Gastrocnemius medialis (tissue), 4 donors: ENCODE results near the gene MRPS2. TPM values are rescaled to one million over a fixed set of nuclear protein-coding genes. Genes with fewer than 3 reads are reported as not detected.

ENCODE experiments used
- ATAC-seq, 2 donors: fragments of 150-250 bp; one replicate each; pipeline ENCODE4 v1.9.1; 2016
- DNase-seq, 2 donors: peaks; one replicate each; pipeline ENCODE4 v3.0.0-alpha.2; 2019
- H3K27ac ChIP-seq, 4 donors: fragments of 200-600 bp; sonication (generic); 1 replicate in 1 of 4; 2 replicates in 3 of 4; pipeline ENCODE4 v1.5.1; 2016 to 2018; ENCODE audit warnings: mild to moderate bottlenecking in 2 of 4, moderate library complexity in 1 of 4
- H3K27me3 ChIP-seq, 3 donors: fragments of 200-600 bp; sonication (generic) in 2 of 3; 1 replicate in 1 of 3; 2 replicates in 2 of 3; pipeline versions ENCODE4 v1.5.1 to v1.6.0; 2016 to 2019; ENCODE audit warnings: mild to moderate bottlenecking in 1 of 3, moderate library complexity in 1 of 3
- H3K36me3 ChIP-seq, 2 donors: fragments of 200-600 bp; sonication (generic) in 1 of 2; one replicate each; pipeline ENCODE4 v1.5.1; 2017 to 2018
- H3K4me1 ChIP-seq, 2 donors: fragments of 200-600 bp; sonication (generic) in 1 of 2; one replicate each; pipeline ENCODE4 v1.5.1; 2016 to 2017; ENCODE audit warnings: mild to moderate bottlenecking in 2 of 2
- H3K4me3 ChIP-seq, 4 donors: fragments of 200-600 bp; sonication (generic) in 3 of 4; 1 replicate in 1 of 4; 2 replicates in 3 of 4; pipeline ENCODE4 v1.5.1; 2016 to 2019; ENCODE audit warnings: mild to moderate bottlenecking in 2 of 4
- H3K9me3 ChIP-seq, 3 donors: fragments of 200-600 bp; sonication (generic) in 2 of 3; 1 replicate in 1 of 3; 2 replicates in 2 of 3; pipeline ENCODE4 v1.5.1; 2016 to 2019
- POLR2A ChIP-seq, 2 donors: fragments of 450-650 bp; IDR thresholded peaks; one replicate each; pipeline ENCODE4 v1.6.1; 2017; ENCODE audit warnings: antibody characterized with exemption in 2 of 2, mild to moderate bottlenecking in 2 of 2, moderate library complexity in 2 of 2
- in situ Hi-C, 4 donors: fragments of 200-750 bp; cut with MboI; loops; one replicate each; pipeline versions ENCODE4 v1.15.0 to v1.8.0; 2017; ENCODE audit warnings: low sequenced_read_pairs in 4 of 4
- intact Hi-C: fragments of 100-400 bp; cut with DNase I; formaldehyde crosslinking; loops from one replicate; pipeline ENCODE4 v1.15.1; 2023; ENCODE audit warnings: low total_unique reads
- total RNA-seq, 4 donors: library from RNA; depleted of rRNA; stranded (reverse); fragments of >200 nt; gene quantifications; one replicate each; pipeline versions ENCODE4 v1.1.0 to v1.2.3, GENCODE V29; 2016
- TF ChIP-seq, protein P1 (sequence below), 5 experiments: fragments of 450-650 bp in 3 of 5; fragments of 200-600 bp in 2 of 5; sonication (generic) in 2 of 5; IDR thresholded peaks in 4 of 5; conservative IDR thresholded peaks in 1 of 5; 1 replicate in 4 of 5; 2 replicates in 1 of 5; pipeline ENCODE4 v1.5.1; 2016 to 2019; ENCODE audit warnings: antibody characterized with exemption in 5 of 5, mild to moderate bottlenecking in 3 of 5, moderate library complexity in 3 of 5

MRPS2 gene
- total RNA-seq, 4 donors from 2014 or later: 48.8 to 108 (median 69.5) TPM

DNA sequence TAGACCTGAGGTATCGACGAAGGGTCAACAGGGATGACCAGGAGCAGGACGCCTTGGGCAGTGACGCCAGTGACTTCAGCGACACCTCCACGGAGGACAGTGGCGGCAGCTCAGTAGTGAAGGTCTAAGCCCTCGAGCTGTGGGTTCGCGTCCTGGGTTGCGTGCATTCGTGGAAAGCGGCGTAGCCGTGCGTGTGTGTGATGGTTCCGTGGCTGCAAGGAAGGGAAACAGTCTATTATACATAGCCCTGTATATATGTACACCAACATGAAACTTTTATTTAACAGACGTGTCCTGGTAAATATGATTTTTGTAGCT is 12.5 kb upstream of the MRPS2 start:
- intact Hi-C loops (no loop called here), in situ Hi-C loops (no loop called here)
- TF ChIP-seq, protein P1, sequence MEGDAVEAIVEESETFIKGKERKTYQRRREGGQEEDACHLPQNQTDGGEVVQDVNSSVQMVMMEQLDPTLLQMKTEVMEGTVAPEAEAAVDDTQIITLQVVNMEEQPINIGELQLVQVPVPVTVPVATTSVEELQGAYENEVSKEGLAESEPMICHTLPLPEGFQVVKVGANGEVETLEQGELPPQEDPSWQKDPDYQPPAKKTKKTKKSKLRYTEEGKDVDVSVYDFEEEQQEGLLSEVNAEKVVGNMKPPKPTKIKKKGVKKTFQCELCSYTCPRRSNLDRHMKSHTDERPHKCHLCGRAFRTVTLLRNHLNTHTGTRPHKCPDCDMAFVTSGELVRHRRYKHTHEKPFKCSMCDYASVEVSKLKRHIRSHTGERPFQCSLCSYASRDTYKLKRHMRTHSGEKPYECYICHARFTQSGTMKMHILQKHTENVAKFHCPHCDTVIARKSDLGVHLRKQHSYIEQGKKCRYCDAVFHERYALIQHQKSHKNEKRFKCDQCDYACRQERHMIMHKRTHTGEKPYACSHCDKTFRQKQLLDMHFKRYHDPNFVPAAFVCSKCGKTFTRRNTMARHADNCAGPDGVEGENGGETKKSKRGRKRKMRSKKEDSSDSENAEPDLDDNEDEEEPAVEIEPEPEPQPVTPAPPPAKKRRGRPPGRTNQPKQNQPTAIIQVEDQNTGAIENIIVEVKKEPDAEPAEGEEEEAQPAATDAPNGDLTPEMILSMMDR (IDR thresholded peaks at IDR 0.05 in 4 of 5, conservative IDR thresholded peaks at IDR 0.05 in 1 of 5): no peak
- DNase-seq: no peak
- no peaks in the 10 kb centered on the region for H3K27me3 ChIP-seq
- ATAC-seq: no peak
- no peaks in the 10 kb centered on the region for H3K9me3 ChIP-seq
- H3K36me3 ChIP-seq: peaks cover 0 to 17% of the 10 kb centered on the region in 2 donors
- no peaks in the 10 kb centered on the region for H3K4me1 ChIP-seq
- H3K27ac ChIP-seq: no peak overlapping the region
- no peak overlapping the region for H3K4me3 ChIP-seq

DNA sequence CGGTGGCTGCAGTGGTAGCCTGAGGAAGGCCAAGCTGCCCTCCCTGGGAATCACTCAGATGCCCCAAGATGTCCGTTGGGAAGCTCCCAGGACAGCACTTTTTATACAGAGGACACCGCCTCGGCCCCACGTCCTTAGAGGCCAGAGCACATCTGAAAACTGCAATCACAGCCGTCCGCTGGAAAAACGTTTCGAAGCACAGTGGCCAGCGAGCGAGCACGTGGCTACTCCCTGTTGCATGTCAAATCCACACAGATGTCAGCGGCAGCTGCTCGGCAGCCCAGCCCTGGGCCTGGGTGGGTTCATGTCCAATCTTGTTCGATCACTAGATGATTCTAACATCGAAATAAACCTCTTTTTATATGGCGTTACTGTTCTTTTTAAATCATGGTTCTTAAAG is 12.0 kb upstream of the MRPS2 start:
- intact Hi-C loops: no loop called here

DNA sequence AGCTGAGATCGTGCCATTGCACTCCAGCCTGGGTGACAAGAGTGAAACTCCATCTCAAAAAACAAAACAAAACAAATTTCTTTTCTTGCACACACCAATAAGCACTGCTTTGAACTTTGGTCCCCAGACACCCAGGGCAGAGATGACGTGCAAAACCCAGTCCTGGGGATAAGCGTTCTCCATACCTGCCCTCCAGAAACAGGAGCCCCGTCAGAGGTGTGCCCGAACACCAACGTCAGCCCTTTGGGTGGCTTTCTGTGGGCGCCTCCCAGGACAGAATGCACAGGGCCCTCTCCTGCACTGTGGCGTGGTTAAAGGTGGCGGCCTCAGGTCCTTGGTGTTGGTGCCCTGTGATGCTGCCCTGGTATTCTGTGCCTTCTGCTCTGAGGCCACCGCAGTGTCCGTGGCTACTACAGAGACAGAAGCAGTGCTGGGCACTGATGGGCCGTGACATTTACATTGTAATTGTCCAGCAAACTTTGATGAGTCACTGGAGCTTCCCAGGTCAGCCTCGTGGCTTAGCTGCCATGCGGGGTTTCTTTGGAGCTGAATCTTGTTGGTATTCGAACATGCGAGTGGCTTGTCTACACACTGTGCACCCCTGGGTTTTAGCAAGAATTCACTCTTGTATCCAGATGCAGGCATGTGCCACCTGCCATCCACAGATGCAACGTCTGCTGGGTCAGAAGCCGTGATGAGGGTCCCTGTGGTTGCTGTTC is 11.1 kb upstream of the MRPS2 start:
- H3K36me3 ChIP-seq: peaks cover 0 to 17% of the 10 kb centered on the region in 2 donors
- H3K4me1 ChIP-seq: no peaks in the 10 kb centered on the region
- ATAC-seq (no peak), DNase-seq (no peak)
- H3K27ac ChIP-seq: no peak overlapping the region
- no peak for TF ChIP-seq POLR2A (IDR thresholded peaks at IDR 0.05)
- TF ChIP-seq, protein P1 (IDR thresholded peaks at IDR 0.05 in 4 of 5, conservative IDR thresholded peaks at IDR 0.05 in 1 of 5): no peak
- no peaks in the 10 kb centered on the region for H3K9me3 ChIP-seq
- H3K4me3 ChIP-seq: no peak overlapping the region
- intact Hi-C loops (no loop called here), in situ Hi-C loops (no loop called here)
- no peaks in the 10 kb centered on the region for H3K27me3 ChIP-seq

More for the DNA sequence above, 12.0 kb upstream of the MRPS2 start:
- H3K4me1 ChIP-seq: no peaks in the 10 kb centered on the region
- TF ChIP-seq POLR2A (IDR thresholded peaks at IDR 0.05): no peak
- TF ChIP-seq, protein P1 (IDR thresholded peaks at IDR 0.05 in 4 of 5, conservative IDR thresholded peaks at IDR 0.05 in 1 of 5): no peak
- in situ Hi-C loops: no loop called here
- H3K4me3 ChIP-seq: no peak overlapping the region
- H3K27ac ChIP-seq: no peak overlapping the region
- H3K36me3 ChIP-seq: peaks cover 0 to 17% of the 10 kb centered on the region in 2 donors
- no peak for ATAC-seq
- no peaks in the 10 kb centered on the region for H3K27me3 ChIP-seq
- no peaks in the 10 kb centered on the region for H3K9me3 ChIP-seq
- DNase-seq: no peak

DNA sequence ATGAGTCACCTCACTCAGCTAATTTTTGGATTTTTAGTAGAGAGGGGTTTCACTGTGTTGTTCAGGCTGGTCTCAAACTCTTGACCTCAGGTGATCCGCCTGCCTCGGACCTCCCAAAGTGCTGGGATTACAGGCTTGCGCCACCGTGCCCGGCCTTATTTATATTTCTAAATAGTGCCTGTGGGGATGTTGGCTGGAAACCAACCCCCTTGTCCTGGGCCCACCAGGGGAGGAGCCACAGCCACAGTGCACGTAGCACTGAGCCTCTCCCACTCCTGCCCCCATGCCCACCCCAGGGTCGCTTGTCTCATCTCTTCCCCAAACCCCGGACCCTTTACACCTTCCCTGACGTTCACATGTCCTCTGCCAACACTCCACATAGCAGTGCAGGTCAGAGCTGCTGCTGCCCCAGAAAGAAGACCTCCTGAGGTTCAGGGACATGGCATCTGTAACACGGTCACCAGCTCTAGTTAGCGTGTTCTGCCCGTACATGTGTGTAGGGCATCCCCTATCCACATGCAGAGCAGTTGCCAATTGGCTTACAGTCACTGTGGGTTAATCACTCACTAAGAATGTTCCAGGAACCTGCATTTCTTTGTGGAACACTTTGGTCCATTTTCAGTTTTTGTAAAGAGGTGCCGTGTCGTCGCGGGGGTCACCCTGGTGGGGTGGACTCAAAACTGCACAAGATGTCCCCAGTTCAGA is 10.2 kb upstream of the MRPS2 start:
- Histone ChIP-seq H3K9me3 (no peaks in the 10 kb centered on the region), H3K27ac (no peak overlapping the region), H3K4me3 (no peak overlapping the region), H3K4me1 (no peaks in the 10 kb centered on the region), H3K27me3 (no peaks in the 10 kb centered on the region), H3K36me3 (peaks cover 0 to 10% of the 10 kb centered on the region in 2 donors)
- no peak for ATAC-seq
- DNase-seq: no peak
- TF ChIP-seq POLR2A (IDR thresholded peaks at IDR 0.05): no peak
- TF ChIP-seq, protein P1 (IDR thresholded peaks at IDR 0.05 in 4 of 5, conservative IDR thresholded peaks at IDR 0.05 in 1 of 5): no peak
- in situ Hi-C loops: no loop called here
- intact Hi-C loops: no loop called here
